ENCODE data around the gene ZNF536.
"Not testable (repeated sequence)": the region's sequence is repeated elsewhere in the genome, so short reads cannot be mapped to it uniquely, and the experiment has no call there.

Gene ZNF536

DNA sequence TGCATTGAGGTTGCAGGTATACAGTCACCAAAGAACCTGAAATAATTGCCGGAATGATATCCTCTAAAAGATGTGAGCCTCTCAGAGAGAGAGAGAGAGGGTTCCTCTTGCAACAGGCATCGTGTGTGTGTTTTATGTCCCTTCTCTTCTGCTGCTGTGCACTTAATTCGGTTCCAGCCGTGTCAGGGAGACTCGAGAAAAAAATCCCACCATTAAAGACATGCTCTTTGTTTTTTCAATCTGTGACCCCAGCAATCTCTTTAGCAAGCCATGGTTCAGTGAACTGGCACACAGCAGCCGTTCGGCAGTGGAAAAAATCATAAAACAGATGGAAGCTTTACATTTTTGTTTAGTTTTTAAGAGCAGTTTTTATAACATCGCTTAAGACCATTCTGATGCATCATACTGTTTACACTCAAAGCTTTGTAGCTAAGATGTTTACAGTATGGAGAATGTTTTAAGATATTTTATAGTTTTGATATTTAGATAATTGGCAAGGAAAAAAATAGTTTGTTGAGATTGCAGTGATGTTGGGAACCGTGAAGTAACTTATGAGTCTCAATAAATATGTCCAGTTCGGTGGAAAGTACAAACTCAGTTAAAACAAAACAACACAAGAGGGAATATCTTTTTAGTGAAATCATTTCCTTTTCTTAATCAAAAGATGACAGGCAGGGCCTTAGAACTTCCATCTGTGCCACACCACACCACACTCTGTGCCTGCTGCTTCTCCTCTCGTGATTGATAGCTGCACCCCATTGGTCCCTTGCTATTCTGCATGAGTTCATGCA is 31.2 kb upstream of the ZNF536 start:
- no peak for DNase-seq (ENCODE audit: extremely low spot score, insufficient read length, low read depth)
- FAIRE-seq = no peak

DNA sequence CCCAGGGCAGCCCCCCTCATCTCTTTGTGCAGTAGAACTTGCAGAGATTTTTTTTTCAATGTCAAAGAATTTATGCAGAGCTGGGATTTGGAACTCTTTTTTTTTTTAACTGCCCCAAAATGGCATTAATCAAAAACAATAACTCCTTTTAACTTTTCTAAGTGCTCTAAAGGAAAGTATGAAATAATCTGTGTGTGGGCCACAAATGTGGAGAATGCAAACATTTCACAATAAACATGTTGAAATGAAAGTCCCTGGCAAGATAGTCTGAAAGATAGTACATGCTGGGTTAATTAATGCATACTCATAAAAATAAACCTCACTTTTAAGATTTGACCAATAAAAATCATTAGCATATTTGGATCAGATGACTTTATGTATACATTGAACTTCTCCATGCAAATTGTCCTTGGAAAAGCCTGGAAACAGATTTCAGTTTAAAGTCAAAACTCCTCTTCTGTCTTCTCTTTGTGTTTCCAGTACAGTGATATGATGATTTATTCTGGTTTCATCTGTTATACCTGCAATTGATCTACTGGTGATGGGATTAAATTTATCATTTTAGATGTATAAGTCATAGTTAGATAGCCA is 30.5 kb upstream of the ZNF536 start:
- DNase-seq (ENCODE audit: extremely low spot score, insufficient read length, low read depth) = no peak
- no peak for FAIRE-seq

DNA sequence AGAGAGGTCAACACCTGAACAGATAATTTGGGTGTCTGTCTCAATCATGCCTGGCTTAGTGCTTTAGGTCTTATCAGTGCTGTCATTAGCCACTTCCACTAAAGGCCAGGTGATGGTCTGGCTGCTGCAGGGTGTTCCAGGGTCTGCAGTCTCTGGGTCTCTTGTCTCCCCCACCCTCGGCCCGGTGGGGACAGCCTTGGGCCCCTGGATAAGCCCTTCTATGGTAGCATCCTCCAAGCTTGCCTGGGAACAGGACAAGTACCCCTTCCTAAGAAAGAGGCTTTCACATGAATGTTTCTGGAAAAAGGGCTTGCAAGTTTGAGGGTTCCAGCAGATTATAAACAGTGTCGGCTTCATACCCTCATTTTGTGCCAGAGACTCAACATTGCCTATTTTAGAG is 29.3 kb upstream of the ZNF536 start:
- FAIRE-seq (no peak), DNase-seq (ENCODE audit: extremely low spot score, insufficient read length, low read depth) (no peak)

DNA sequence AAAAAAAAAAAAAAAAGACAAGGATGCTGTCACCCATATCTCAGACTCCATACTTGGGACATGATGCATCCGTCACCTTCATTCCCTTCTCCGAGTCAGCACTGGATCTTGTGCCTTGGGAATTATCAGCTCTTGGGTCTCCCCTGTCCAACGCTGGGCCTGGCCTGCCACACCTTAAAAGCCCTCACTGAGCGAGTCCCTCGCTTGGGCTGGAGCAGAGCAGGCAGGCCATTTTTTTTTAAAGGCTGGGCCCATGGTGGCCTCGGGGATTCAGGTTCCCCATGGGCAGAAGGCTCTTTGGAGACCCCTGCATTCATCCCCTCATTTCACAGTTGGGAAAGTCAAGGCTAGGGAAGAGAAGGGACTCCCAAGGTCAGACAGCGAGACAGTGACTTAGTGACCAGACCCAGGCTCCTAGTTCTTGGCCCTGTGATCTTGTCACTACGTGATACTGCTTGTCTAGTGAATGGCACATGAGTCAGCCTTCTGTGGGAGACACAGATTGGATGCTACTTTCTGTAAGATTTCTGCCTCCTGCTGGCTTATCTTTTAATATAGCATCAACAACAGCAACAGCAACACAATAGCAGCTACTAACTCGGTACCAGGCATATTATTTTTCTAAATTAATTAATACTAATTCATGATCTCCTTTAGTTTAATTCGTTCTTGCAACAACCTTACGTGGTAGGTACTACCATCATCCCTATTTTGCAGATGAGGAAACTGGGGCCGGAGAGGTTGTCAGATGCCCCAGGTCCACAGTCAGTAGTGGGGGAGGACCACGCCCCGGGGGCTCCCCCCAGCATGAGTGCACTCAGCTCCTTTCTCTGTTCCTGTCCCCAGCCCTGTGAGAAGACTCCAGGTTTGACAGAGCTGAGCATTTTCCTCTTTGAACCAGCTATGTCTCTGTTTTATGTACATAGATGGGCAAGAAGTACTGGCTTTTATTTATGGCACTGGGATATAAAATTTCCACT is 27.4 kb upstream of the ZNF536 start:
- FAIRE-seq = no peak
- no peak for DNase-seq (ENCODE audit: extremely low spot score, insufficient read length, low read depth)

DNA sequence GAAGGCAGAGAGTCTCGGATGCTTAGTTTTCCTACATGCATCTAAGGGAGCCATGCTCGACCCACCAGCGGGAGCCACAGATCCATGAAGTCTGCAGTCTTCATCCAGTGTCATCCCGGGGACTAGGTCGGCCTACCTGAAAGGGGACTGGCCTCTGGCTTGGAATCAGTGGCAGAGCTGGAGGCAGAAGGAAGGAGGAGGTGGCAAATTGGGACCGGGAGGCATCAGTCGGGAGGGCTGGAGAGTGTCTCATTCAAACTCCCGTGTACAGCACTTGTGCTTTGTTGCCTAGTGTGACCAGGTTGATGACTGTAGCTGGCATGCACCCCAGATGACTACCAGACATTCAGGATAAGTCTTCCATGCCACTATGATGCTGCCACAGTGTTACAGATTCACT is 26.5 kb upstream of the ZNF536 start:
- no peak for FAIRE-seq

DNA sequence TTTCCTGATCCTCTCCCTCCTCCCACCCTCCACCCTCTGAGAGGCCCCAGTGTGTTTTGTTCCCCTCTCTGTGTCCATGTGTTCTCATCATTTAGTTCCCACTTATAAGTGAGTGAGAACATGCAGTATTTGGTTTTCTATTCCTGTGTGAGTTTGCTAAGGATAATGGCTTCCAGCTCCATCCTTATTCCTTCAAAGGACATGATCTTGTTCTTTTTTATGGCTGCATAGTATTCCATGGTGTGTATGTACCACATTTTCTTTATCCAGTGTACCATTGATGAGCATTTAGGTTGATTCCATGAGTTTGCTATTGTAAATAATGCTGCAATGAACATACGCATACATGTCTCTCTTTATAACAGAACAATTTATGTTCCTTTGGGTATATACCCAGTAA is 25.7 kb upstream of the ZNF536 start:
- FAIRE-seq; DNase-seq (ENCODE audit: extremely low spot score, insufficient read length, low read depth): not testable (repeated sequence)

More for the DNA sequence above, 26.5 kb upstream of the ZNF536 start:
- no peak for DNase-seq (ENCODE audit: extremely low spot score, insufficient read length, low read depth)

DNA sequence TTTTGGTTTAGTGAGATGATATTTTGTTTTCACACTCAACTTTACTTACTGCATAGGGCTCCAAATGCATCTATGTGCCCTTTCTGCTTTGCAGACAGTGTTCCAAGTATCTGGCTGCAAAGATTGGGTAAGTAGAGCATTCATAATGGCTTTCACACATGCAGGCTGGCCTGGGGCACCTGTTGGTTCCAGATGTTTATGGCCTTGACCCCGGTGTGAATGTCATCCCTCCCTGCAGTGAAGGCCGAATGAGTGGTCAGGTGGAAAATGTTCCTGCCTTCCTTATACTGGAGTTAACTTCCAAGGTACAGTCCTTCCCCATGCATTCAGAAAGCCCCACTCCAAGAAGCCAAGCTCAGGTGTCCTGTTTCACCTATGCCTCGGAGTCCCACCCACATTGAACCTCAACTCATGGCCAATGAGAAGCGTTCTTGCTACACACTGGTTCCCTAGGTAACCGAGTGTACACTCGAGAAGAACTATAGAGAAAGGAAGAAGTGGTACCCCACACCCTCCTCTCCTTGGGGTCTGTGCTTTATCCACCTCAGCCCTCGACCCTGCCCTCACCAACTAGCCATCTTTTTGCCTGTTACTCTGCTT is 23.0 kb upstream of the ZNF536 start:
- FAIRE-seq (no peak), DNase-seq (ENCODE audit: extremely low spot score, insufficient read length, low read depth) (no peak)

DNA sequence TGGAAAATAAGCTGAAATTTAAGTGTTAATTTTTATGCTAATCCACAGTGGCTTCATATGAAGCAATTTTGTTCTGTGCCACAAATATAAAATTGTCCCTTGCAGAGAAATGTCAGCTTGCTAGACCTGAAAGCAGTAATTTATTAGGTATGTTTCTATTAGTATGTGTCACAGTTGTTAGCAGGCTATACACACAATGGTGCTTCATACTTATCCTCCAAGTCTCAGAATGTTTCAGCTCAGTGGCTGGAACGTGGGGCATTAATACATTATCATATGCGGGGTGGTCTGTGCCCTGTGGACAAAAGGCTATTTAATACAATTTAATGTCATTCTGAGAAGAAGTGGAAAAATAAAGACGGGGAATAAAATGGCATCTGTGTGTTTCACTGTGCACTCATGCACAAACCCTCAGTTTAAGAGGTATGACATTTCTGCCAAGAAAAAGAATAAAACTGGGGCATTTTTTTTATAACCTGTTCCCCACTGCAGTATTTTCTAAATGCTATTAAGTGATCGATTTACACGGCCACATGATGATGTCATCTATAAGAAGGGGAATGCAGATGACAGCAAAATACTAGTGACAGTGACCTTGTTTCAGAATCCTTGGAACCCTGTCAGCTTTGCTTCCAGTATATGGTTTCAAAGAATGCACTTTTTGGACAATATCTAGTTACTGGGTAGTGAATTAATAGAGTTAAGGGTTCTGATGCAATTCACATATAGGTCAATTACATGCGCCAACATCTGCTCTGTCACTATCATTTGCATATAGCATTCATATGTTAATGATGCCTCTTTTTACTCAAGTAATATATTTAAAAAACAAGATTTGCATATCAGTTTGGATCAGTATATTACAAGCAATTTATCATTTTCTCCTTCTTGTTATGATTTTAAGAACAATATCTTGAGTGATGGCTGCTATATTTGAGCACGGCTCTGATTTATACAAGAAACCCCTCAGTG is 21.2 kb upstream of the ZNF536 start:
- DNase-seq (ENCODE audit: extremely low spot score, insufficient read length, low read depth) = no peak
- FAIRE-seq = no peak

DNA sequence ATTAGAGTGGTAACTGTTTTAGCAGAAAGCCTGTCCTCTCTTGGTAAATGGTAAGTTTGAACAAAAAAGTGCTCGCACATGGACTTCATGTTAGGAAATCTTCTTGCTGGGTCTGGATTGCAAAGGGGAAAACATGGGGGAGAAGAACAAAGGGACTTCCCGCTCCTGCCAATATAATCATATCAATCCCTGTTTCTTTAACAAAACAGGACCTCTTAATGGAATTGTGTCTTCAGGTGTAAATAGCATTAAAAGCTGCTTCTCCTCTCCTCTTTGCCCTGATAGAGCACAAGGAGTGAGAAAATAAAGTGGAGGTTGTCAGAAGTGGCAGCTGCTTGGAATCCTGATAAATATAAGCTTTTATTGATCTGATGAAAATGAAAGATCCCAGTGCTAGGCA is 20.4 kb upstream of the ZNF536 start:
- DNase-seq (ENCODE audit: extremely low spot score, insufficient read length, low read depth) (no peak), FAIRE-seq (no peak)

DNA sequence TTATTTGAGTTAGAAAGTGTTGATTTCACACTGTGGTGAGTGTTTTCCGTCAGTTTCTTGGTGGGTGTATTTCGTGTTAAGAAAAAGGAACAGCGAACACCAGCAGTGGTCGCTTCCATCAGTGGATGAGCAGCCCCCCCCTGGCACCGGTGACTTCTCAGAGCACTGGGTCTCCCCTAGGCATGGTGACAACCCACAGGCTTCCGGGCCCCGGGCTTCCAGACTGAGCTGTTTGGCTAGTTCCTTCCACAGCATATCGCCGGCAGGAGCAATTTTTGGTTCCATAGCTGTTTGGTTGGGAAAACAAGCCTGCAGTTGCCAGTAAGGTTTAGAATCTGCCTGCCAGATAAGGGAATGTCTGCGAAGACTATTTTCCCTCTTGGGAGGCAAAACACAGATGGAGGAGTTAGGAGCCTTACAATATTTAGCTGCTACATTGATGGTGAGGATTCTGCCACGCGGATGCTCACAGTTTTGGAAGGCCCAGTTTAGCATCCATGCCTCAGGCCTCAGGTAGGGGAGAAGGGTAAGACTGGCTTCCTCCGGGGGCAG is 18.7 kb upstream of the ZNF536 start:
- FAIRE-seq = no peak
- no peak for DNase-seq (ENCODE audit: extremely low spot score, insufficient read length, low read depth)

DNA sequence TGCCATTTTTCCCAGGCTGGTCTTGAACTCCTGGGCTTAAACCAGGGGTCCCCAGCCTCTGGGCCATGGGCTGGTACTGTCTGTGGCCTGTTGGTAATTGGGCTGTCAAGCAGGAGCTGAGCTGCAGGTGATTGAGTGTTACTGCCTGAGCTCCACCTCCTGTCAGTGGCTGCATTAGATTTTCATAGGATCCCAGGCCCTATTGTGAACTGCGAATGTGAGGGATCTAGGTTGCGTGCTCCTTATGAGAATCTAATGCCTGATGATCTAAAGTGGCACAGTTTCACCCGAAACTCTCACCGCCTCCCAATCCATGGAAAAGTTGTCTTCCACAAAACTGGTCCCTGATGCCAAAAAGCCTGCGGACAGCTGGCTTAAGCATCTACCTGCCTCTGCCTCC is 16.6 kb upstream of the ZNF536 start:
- no peak for DNase-seq (ENCODE audit: extremely low spot score, insufficient read length, low read depth)
- no peak for FAIRE-seq

DNA sequence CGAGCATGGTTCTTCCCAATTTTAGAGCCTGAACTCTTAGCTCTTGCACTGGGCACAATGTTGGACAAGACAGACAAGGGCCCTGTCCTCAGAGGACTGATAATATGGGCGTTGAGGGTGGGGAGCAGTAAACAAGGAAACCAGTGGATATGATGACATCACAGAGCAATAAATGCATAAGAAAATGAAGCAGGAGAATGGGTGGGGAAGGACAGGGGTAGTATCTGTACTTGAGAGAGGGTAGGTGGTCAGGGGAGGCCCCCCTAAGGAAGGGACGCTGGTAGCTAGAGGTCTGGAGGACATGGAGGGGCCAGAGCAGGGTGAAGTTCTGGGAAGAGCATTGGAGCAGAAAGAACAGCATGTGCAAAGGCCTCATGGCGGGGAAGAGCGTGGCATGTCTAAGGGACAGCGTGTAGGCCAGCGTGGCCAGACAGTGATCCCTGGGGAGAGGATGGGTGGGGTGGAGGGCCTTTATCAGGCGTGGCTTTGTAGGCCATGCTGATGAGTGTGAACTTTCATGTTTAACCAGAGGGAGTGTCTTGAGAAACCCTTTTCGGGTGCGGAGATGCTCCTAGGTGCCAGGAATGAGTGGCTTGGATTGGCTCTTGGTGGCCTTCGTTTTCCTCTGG is 15.1 kb upstream of the ZNF536 start:
- FAIRE-seq (no peak), DNase-seq (ENCODE audit: extremely low spot score, insufficient read length, low read depth) (no peak)

DNA sequence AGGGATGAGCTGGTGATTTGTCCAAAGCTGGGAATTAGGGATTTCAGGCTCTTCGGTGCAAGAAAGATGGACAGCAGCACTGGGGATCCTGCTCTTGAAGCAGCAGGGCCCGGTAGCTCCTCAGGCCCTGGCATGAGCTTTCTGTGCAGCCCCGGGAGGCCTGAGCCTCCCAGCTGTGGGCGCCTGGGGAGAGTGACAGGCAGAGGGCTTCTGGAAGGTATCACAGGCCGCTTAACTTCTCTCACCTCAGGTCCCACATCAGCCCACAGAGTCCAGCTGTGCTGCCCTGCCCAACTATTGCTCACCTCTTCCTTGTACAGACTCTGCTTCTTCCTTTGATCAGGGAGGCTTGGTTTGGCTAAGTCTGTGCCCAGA is 14.6 kb upstream of the ZNF536 start:
- FAIRE-seq (no peak), DNase-seq (ENCODE audit: extremely low spot score, insufficient read length, low read depth) (no peak)

DNA sequence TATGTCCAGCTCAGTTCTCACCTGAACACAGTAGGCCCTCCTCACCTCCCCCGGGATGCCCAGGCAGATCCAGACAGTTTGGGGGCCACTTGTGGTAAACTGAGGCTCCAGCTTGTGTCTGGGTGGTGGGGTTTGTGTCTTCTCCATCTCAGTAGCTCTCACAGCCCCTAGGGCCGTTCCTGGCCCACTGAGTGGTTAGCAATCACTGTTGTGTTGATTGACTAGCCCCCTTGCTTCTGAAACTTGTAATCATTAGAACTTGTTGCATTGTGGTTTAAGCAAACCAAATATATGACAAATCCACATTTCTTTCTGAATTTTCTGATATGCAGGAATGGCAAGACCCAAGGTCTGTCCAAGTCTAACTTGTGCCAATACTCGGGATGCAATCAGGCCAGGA is 13.9 kb upstream of the ZNF536 start:
- DNase-seq (ENCODE audit: extremely low spot score, insufficient read length, low read depth) (no peak), FAIRE-seq (no peak)

DNA sequence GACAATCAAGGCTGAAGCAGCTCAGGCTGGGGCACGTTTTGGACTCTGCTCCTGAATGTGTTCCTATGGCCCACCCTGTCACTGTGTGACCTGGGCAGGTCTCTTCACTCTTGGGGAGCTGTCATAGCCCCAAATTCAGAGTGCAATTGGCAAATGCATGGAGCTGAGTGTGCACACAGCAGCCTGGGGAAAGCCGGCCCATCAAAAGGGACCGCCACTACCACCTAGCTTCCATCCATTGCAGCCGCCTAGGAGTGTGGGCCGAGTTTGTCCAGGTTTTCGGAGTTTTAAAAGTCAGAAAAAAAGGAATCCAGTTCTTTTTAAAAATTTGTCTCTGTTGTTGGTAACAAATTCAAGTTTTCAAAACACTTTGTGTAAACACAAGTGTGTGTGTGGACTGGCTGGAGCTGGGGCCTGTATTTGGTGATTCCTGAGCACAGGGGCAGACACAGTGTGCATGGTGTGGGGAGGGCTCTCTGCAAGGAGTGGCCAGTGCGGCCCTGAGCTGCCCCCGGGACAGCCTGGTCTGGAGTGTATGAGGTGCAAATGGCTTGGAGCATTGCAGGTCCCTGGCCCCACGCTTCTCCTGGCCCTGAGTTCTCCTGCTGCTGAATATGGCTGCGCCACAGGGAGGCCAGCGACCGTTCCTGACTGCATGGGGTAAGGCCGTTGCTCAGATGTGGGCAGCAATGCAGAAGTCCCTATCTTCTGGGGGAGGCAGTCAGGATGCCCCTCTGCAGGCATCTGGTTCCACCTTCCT is 13.2 kb upstream of the ZNF536 start:
- FAIRE-seq = no peak
- no peak for DNase-seq (ENCODE audit: extremely low spot score, insufficient read length, low read depth)

DNA sequence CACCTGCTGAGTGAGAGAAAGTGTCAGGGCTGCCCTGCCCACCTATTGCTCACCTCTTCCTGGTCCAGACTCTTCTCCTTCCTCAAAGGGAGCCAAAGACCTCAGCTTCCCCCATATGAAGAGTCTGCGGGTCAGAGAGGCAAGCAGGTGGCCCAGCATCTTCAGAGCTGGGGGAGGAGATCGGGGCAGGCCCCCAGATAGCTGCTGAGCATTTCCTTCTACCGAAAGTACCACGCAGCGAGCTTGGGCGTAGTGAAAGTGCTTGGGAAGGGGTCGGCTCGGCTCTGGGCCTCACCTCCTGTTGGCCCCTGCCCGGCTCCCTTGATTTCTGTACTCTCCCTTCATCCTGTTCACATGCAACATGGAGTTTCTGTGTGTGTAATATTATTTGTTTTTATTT is 12.2 kb upstream of the ZNF536 start:
- no peak for DNase-seq (ENCODE audit: extremely low spot score, insufficient read length, low read depth)
- no peak for FAIRE-seq

DNA sequence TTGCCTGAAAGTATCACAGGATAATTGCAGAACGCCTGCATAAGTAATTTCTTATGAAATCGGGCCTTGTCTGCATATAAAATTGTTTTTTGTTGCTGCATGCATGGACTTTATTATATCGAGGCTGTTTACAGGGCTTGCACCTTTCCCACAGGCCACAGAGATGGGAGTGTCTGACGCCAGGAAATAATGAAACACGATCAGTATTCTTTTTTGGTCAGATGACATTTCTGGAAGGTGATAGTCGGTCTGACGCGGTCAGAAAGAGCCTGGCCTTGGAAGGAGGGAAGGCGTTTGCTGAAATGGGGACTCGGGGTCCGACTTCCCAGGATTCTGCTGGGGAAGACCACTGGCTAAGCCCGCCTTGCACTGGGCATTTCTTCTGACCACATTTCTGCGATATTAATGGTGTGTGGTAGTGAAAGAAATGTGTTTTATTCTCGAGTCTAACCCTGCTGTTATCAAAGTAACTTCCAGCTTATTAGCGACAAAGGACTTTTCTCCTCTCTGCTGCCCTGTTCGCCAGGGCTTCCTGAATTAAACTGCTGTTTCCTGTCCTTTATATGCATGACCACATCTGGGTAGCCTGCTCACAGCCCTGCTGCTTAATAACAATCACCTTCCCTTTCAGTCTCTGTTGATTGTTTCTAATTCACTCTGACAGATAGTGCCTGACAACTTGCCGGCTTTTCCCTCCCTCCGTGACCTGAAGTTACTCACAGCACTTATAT is 11.6 kb upstream of the ZNF536 start:
- no peak for FAIRE-seq

More for the DNA sequence above, 11.6 kb upstream of the ZNF536 start:
- no peak for DNase-seq (ENCODE audit: extremely low spot score, insufficient read length, low read depth)

All from GM18507 (cell line).